ENCODE data around the gene AKR1C3.
"Not testable (repeated sequence)": the region's sequence is repeated elsewhere in the genome, so short reads cannot be mapped to it uniquely, and the experiment has no call there.

Gene AKR1C3

GRCh38 chr10:5089865-5090264 is 4.3 kb upstream of the AKR1C3 start:
- peak; percentile 64 for DNase-seq (ENCODE audit: low spot score)

GRCh38 chr10:5090551-5090950 is 3.7 kb upstream of the AKR1C3 start:
- no peak for DNase-seq (ENCODE audit: low spot score)

GRCh38 chr10:5091196-5091595 is 3.0 kb upstream of the AKR1C3 start:
- no peak for DNase-seq (ENCODE audit: low spot score)

GRCh38 chr10:5092375-5092774 is 1.8 kb upstream of the AKR1C3 start:
- DNase-seq (ENCODE audit: low spot score): no peak

- DNase-seq (ENCODE audit: low spot score): no peak
These were observed 1.1 kb upstream of the AKR1C3 start for GRCh38 chr10:5092848-5093790.

GRCh38 chr10:5095687-5096086 is 1.5 kb downstream of the AKR1C3 start:
- no peak for DNase-seq (ENCODE audit: low spot score)

- DNase-seq (ENCODE audit: low spot score): no peak
These were observed 1.9 kb downstream of the AKR1C3 start for GRCh38 chr10:5096108-5096507.

GRCh38 chr10:5102479-5102878 is 8.3 kb downstream of the AKR1C3 start:
- DNase-seq (ENCODE audit: low spot score): not testable (repeated sequence)

- DNase-seq (ENCODE audit: low spot score): no peak
These were observed 9.3 kb downstream of the AKR1C3 start for GRCh38 chr10:5103481-5103880.

GRCh38 chr10:5105626-5106025 is 11.4 kb downstream of the AKR1C3 start:
- no peak for DNase-seq (ENCODE audit: low spot score)

- no peak for DNase-seq (ENCODE audit: low spot score)
These were observed 12.3 kb downstream of the AKR1C3 start for GRCh38 chr10:5106553-5106952.

- DNase-seq (ENCODE audit: low spot score): no peak
These were observed 13.8 kb downstream of the AKR1C3 start for GRCh38 chr10:5107860-5108526.

GRCh38 chr10:5108658-5109416 is 14.6 kb downstream of the AKR1C3 start:
- no peak for DNase-seq (ENCODE audit: low spot score)

GRCh38 chr10:5109861-5110260 is 15.6 kb downstream of the AKR1C3 start:
- DNase-seq (ENCODE audit: low spot score): not testable (repeated sequence)

GRCh38 chr10:5116621-5117020 is 22.4 kb downstream of the AKR1C3 start:
- no peak for DNase-seq (ENCODE audit: low spot score)

GRCh38 chr10:5117026-5117425 is 22.8 kb downstream of the AKR1C3 start:
- DNase-seq (ENCODE audit: low spot score): no peak

- not testable (repeated sequence) for DNase-seq (ENCODE audit: low spot score)
These were observed 25.8 kb downstream of the AKR1C3 start for GRCh38 chr10:5119997-5120396.

- no peak for DNase-seq (ENCODE audit: low spot score)
These were observed 29.7 kb downstream of the AKR1C3 start for GRCh38 chr10:5123886-5124285.

- DNase-seq (ENCODE audit: low spot score): no peak
These were observed 31.3 kb downstream of the AKR1C3 start for GRCh38 chr10:5125315-5126044.

GRCh38 chr10:5135581-5135980 is 41.4 kb downstream of the AKR1C3 start:
- no peak for DNase-seq (ENCODE audit: low spot score)

- no peak for DNase-seq (ENCODE audit: low spot score)
These were observed 42.4 kb downstream of the AKR1C3 start for GRCh38 chr10:5136468-5137087.

Data from SW480 (cell line).